ENCODE measurements around the gene PDE4D. TPM values are rescaled to one million over a fixed set of nuclear protein-coding genes. Genes with fewer than 3 reads are reported as not detected.
"Not testable (repeated sequence)": the region's sequence is repeated elsewhere in the genome, so short reads cannot be mapped to it uniquely, and the experiment has no call there.

The PDE4D gene
- total RNA-seq, 2 donors from 2014 or later, result 33.8 to 82.6 TPM

GRCh38 chr5:59489551-59489950 is 404.0 kb downstream of the PDE4D start:
- intact Hi-C loops (cut with DNase I), result no loop called here
- DNase-seq (no peak), ATAC-seq (no peak)

DNA sequence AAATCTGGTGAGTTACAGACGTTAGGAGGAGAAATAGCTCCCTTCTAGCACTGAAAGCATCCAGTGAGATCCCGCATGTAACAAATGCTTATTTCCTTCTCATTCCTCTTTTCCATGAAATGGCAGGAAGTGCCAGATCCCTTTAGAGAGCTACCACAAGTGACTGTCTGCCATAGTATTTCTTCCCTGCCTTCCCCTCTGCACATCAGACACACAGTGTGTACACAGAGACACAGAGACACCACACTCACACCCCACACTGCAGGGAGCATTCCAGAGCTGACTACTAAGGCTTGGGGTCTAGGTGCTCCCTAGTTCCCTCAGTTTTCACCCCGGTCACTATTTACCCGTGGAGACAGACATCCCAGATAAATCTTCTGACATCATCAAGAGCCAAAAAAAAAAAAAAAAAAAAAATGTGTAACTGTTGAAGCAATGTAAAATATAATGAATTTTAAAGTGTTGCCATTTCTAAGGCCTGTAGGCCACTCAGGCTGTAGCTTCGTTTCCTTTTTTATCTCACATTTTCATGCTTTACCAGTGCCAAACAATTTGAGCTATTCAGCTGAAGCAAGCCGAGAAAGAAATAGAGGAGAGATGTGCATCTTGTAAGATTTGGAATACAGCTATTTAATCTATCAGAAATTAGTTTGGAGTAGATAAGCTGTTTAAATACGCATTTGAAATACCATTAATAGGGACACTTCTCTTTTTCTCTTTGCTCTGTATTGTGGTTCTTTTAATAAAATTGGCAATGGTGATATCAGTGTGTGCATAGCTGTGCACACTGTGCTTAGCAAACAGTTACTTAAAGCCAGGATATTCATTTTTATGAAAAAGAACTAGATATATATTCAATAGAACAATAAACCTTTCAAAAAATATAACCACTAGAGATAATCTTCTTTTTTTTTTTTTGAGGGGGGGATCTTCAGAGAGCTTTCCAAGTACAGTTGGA is 405.5 kb downstream of the PDE4D start:
- intact Hi-C loops (cut with DNase I), result no loop called here
- peak; percentile 27 to 35 for ATAC-seq

DNA sequence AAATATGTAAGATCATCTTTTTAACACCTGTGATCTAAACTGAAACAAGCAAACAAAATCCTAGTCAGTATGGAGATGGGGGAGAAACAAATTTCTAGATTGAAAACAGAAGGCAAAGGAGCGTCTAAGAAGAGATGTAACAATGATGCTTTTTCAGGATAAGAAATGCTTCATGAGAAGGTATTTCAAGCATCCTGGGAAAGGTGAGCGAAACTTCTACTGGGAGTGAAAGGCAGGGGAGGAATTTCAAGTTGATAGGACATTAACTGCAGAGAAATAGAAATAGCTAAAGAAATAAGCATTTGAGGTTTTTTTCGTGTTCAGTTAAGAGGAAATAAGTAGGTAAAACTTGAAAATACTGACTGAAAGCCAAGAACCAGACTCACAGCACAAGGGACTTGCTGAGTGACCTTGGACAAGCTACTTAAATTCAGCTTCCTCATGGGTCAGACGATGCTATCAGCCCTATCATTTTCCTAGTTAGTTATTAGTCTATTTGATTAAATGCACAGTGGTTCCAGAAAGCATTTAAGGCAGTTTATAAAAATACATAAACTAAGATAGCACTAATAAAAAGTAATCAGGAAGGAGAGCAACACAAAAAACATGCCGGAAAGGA is 406.3 kb downstream of the PDE4D start:
- ATAC-seq, result no peak
- intact Hi-C loops (cut with DNase I), result no loop called here

More for the DNA sequence above, 405.5 kb downstream of the PDE4D start:
- no peak for DNase-seq

DNA sequence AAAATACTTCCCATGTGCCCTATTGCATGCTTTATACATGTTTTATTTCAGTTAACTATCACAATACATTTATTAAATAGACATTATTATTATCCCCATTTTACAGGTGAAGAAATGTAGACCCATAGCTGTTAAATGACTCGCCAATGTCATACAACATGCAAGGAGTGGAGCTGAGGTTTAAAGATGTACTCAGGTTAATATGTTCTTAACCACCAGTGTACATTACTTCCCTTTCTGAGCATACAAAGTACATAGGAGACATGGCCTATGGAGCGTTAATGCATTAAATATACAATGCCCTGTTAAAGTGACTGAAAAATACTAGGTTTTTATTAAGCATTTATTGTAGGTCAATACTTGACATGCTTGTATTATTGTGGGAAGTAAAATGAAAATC is 407.0 kb downstream of the PDE4D start:
- intact Hi-C loops (cut with DNase I), result no loop called here
- no peak for ATAC-seq

More for the DNA sequence above, 406.3 kb downstream of the PDE4D start:
- DNase-seq, result no peak

DNA sequence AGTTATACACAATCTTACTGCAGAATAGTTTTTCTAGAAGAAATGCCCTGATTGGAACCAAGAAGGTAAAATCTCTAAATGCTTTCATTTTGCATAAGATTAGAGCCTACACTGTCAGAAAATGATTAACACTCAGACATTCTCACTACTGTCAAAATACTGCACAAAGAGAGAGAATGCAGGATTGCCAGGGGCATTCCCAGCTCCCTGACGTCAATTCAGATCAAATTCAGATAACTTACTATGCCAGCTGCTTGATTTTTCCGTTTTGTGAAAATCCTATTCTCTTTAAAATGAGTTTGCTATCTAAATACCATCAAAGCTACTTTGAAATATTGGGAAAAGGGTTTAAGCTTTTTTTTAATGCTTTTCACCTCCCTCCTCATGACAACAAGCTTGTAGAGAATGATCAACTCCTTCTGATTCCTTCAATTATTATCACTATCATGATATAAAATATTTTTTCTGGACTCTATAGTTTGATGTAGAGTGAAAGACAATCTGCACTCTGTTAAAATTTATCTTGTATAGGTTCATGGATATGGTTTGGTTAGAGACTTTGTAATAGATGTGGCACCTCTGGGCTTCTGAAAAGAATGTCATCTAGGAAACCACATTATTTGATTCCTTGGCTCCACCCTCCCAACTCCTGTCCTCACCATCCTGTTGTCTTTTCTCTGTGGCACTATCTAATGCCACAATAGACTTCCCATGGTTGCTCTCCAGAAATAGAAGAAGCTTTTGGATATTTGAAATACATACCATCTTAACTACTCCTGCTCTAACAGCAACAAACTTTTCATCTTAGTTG is 407.7 kb downstream of the PDE4D start:
- no peak for ATAC-seq
- no peak for DNase-seq
- intact Hi-C loops (cut with DNase I), result no loop called here

More for the DNA sequence above, 407.0 kb downstream of the PDE4D start:
- no peak for DNase-seq

GRCh38 chr5:59485107-59485506 is 408.4 kb downstream of the PDE4D start:
- intact Hi-C loops (cut with DNase I), result no loop called here
- DNase-seq (no peak), ATAC-seq (no peak)

GRCh38 chr5:59484618-59485017 is 408.9 kb downstream of the PDE4D start:
- ATAC-seq, result no peak
- intact Hi-C loops (cut with DNase I), result no loop called here
- DNase-seq, result no peak

DNA sequence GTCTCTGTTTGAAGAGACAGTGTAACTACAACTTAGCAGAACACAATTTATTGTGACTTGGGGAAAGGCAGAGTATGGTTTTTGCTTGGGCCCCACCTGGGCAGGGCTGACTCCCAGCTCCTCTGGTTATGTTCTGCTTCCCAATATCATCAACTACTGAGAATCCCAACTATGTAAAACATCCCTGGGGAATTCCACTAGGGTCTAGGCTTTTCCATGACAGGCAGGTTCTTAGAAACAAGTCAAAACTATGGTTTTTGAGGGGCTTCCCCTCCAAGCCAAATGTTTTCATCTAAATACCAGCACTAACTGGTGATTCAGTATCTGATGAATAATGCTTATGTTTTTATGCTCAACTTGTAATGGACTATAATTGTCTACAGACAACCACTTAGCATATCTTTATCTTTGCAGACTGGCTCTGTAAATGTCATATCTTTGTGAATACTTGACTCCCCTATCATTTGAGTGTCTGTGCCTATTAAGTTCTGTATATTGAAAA is 409.5 kb downstream of the PDE4D start:
- no peak for DNase-seq
- intact Hi-C loops (cut with DNase I), result no loop called here
- ATAC-seq, result no peak

DNA sequence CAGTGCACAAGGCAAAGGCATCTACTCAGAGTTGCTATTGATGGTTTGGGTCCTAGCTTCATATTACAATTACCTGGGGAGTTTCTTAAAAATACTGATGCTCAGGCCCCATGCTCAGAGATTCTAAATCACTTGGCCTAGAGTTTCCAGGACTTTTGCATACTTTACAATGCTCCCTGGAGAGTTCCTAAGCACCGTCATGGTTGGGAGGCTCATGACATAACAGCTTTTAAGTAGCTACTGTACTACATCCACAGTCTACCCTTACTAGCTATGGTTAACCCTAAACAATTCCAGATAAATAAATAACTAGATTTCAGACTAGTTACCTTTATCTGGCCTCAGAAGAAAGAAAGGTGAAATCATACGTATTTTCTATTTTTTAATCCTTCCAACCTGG is 414.4 kb downstream of the PDE4D start:
- intact Hi-C loops (cut with DNase I), result no loop called here
- ATAC-seq, result no peak
- DNase-seq, result no peak

DNA sequence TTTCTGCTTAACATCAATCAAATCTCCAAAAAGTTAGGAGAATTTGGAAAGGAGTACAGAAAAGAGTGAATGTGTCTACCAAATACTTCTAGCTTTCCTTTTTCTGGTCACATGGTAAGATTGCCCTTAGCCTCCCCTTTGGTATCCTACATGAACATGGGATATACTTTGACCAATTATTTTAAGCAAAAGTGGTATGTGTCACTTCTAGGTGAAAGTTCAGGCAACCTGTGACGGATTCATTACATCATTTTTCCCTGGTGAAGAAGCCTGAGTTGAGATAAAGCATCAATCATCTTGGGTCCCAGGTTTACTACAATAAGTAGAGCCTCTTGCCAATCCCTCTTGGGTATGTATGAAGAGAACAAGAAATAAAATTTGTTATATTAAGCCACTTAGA is 419.2 kb downstream of the PDE4D start:
- ATAC-seq (no peak), DNase-seq (no peak)
- intact Hi-C loops (cut with DNase I), result no loop called here

DNA sequence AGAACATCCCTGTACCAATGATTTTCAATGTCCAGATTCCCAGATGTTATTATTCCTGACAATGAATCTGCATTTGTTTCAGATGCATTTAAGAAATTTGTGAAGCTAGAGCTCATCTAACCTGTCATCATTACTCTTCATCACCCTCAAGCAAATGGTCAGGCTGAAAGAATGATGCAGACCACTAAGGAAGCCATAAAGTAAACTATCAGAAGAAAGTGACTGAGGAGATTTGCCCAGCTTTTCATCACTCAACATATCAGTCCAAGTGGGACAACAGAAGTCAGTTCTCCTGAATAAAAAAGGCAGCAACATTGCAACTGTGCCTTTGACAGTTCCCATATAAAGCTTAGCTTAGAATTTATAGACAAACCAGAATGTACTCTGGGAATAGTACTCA is 419.9 kb downstream of the PDE4D start:
- no peak for ATAC-seq
- DNase-seq, result no peak
- intact Hi-C loops (cut with DNase I), result no loop called here

GRCh38 chr5:59471463-59471862 is 422.1 kb downstream of the PDE4D start:
- no peak for ATAC-seq
- intact Hi-C loops (cut with DNase I), result no loop called here
- no peak for DNase-seq

GRCh38 chr5:59467969-59468368 is 425.6 kb downstream of the PDE4D start:
- intact Hi-C loops (cut with DNase I), result no loop called here
- no peak for ATAC-seq

DNA sequence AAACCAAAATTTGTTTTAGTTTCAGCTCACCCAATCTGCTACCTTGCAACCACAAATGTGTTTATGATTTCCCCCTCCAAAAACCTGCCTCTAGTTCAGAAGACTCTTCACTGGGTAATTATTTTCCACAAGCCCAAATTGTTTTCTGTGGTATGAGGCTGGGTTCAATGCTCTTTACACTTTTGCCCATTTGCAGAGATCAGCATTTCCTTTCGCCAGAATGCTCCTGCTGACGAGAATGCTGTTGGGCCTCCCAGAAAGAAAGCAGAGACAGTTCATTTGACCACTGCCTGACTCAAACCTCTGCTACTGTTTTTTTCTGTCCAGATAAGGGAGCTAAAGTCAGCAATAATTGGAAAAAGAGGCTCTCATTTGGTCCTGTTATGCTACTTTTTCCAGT is 427.3 kb downstream of the PDE4D start:
- DNase-seq, result no peak
- intact Hi-C loops (cut with DNase I), result no loop called here
- no peak for ATAC-seq

More at GRCh38 chr5:59467969-59468368, 425.6 kb downstream of the PDE4D start:
- DNase-seq, result no peak

DNA sequence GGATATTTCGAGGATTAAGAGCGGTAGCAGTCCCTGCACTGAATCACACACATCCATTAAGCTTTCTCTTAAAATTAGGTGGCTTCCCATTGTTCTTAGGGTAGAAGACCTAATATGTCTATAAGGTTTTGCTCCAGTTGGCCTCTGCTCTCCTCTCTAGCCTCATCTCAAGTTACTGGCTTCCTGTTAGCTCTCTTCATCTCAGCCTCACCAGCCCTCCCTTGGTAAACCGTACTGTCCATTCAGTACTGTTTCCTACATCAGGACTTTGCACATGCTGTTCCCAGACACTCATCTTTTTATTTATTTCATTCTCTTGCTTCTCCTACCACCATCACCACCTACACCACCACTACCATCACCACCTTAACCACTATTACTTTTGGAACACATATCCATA is 428.6 kb downstream of the PDE4D start:
- DNase-seq (no peak), ATAC-seq (no peak)
- intact Hi-C loops (cut with DNase I), result no loop called here

GRCh38 chr5:59463618-59464166 is 429.8 kb downstream of the PDE4D start:
- DNase-seq; intact Hi-C loops (cut with DNase I); ATAC-seq: not testable (repeated sequence)

DNA sequence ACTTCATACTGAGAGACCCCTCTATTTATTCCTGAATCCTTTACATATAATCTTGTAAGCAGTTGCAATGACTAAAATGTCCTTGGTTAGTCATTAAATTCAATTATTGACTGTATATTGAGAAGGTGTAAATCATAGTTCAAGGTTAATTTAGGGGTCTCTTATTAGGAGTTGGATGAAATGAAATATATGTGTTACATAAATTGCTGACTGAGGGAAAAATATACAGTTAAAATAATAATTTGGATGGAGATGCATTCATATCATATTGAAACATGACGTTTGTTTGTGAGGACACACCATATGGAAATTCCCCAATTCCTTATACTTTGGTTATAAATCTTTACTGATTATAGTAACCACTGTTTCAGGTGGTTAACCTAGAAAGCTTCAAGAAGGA is 430.6 kb downstream of the PDE4D start:
- no peak for DNase-seq
- intact Hi-C loops (cut with DNase I), result no loop called here
- no peak for ATAC-seq

DNA sequence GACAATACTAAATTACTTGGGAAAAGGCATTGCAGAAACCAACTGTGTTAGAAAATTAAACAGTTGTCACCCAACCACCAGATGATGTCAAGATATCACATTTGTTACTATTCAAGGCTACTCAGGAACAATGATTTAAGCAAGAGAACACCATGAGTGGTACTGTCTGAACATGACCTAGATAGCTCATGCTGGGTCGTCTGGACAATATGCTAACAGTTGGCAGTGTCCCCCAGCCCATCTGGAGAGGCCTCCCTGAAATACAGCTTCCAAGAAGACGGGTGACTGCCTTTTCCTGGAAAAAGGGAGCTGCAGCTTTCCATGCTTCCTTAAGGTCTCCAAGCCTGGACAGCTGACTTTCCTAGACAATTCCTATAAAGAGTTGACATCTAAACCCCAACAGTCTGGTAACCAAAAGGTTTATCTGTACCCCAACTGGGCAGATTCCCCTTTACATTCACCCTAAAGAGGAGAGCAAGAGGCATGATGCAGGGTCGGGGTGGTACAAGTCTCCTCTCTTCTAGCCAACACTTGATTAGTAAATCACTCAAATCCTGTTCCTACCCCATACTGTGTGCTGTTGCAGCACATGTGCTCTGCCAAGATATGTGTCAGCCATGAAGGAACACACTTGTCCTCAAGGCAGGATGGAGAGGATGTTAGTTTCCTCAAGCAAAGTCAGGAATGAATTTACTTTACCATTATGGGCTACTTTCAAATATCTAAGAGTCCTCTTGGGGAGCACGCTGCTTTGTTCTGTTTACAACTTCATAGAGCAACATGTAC is 433.0 kb downstream of the PDE4D start:
- no peak for ATAC-seq
- intact Hi-C loops (cut with DNase I), result no loop called here
- no peak for DNase-seq

Data from left cardiac atrium (tissue), 4 donors.